ENCODE measurements around the gene E2F3.
"Not testable (repeated sequence)": the region's sequence is repeated elsewhere in the genome, so short reads cannot be mapped to it uniquely, and the experiment has no call there.

The E2F3 gene

GRCh38 chr6:20464847-20465246 is 63.2 kb downstream of the E2F3 start:
- POLR2A ChIA-PET: interaction anchor here (0.6 to 1.5 kb wide), 2 partner anchors 61 to 69 kb away, joined by 3 to 4 read pairs; no protein-coding TSS in a partner anchor
- no peak for TF ChIP-seq SALL2 (tag by site-specific recombination; IDR thresholded peaks at IDR 0.05; ENCODE audit: borderline replicate concordance)
- 0 out of 2 replicates have a peak, but pooled peaks have one; percentile 7 for TF ChIP-seq OSR2 (tag by site-specific recombination; IDR thresholded peaks at IDR 0.05)
- TF ChIP-seq SP3 (tag by site-specific recombination; IDR thresholded peaks at IDR 0.05): no peak
- 0 out of 2 replicates have a peak, but pooled peaks have one; percentile 11 for TF ChIP-seq SCRT1 (tag by site-specific recombination; IDR thresholded peaks at IDR 0.05; ENCODE audit: borderline replicate concordance)
- no peak for TF ChIP-seq HOXD13 (CRISPR knock-in tag; IDR thresholded peaks at IDR 0.05; ENCODE audit: borderline replicate concordance)
- TF ChIP-seq ZNF433 (tag by site-specific recombination; IDR thresholded peaks at IDR 0.05; ENCODE audit: low read depth): no peak
- CTCF ChIA-PET: interaction anchor here (0.8 to 1.1 kb wide), 2 partner anchors 20 to 60 kb away, joined by 3 to 4 read pairs; no protein-coding TSS in a partner anchor
- no peaks in the 10 kb centered on the region for H3K9me3 ChIP-seq (ENCODE audit: control insufficient read depth, insufficient read depth, low read depth, low read length)
- no peak overlapping the region for H3K27ac ChIP-seq (ENCODE audit: extremely low read depth, low read depth, low read length)
- H3K4me3 ChIP-seq (ENCODE audit: low read depth, low read length): no peak overlapping the region
- no peaks in the 10 kb centered on the region for H3K4me1 ChIP-seq (ENCODE audit: control insufficient read depth, insufficient read depth, low read length)
- peaks cover 16 to 33% of the 10 kb centered on the region in 2 experiments; a peak in 2 of 3 replicates for H3K36me3 ChIP-seq (ENCODE audit: control insufficient read depth in 2 of 2, insufficient read depth in 1 of 2, low read length in 2 of 2)

GRCh38 chr6:20465616-20466015 is 63.9 kb downstream of the E2F3 start:
- CTCF ChIA-PET; H3K27ac ChIP-seq (ENCODE audit: extremely low read depth, low read depth, low read length); H3K9me3 ChIP-seq (ENCODE audit: control insufficient read depth, insufficient read depth, low read depth, low read length); H3K4me1 ChIP-seq (ENCODE audit: control insufficient read depth, insufficient read depth, low read length); H3K4me3 ChIP-seq (ENCODE audit: low read depth, low read length); POLR2A ChIA-PET: not testable (repeated sequence)
- TF ChIP-seq ZNF580 (tag by site-specific recombination; IDR thresholded peaks at IDR 0.05) (peak; percentile 36; the same call in 1 of the 2 replicates), ZNF146 (tag by site-specific recombination; IDR thresholded peaks at IDR 0.05) (peak; percentile 71), SCRT2 (tag by site-specific recombination; IDR thresholded peaks at IDR 0.05) (peak; percentile 49; the same call in 1 of the 2 replicates)
- H3K36me3 ChIP-seq (ENCODE audit: control insufficient read depth in 2 of 2, insufficient read depth in 1 of 2, low read length in 2 of 2): peaks cover 14 to 29% of the 10 kb centered on the region in 2 experiments; a peak in 2 of 3 replicates

- no peak overlapping the region for H3K4me3 ChIP-seq (ENCODE audit: low read depth, low read length)
- H3K36me3 ChIP-seq (ENCODE audit: control insufficient read depth in 2 of 2, insufficient read depth in 1 of 2, low read length in 2 of 2): peaks cover 2 to 33% of the 10 kb centered on the region in 2 experiments; a peak in 2 of 3 replicates
- H3K4me1 ChIP-seq (ENCODE audit: control insufficient read depth, insufficient read depth, low read length): no peaks in the 10 kb centered on the region
- H3K27ac ChIP-seq (ENCODE audit: extremely low read depth, low read depth, low read length): no peak overlapping the region
- POLR2A ChIA-PET: no interaction called here
- CTCF ChIA-PET: interaction anchor here (1.4 kb wide), 1 partner anchor 63 kb away, joined by 3 read pairs; no protein-coding TSS in a partner anchor
- no peaks in the 10 kb centered on the region for H3K9me3 ChIP-seq (ENCODE audit: control insufficient read depth, insufficient read depth, low read depth, low read length)
- no peak for TF ChIP-seq ZNF280C (tag by site-specific recombination; IDR thresholded peaks at IDR 0.05)
- no peak for TF ChIP-seq MYNN (tag by site-specific recombination; IDR thresholded peaks at IDR 0.05; ENCODE audit: borderline replicate concordance)
- TF ChIP-seq ZNF16 (tag by site-specific recombination; IDR thresholded peaks at IDR 0.05; ENCODE audit: low read depth): no peak
- no peak for TF ChIP-seq ZNF24 (tag by site-specific recombination; IDR thresholded peaks at IDR 0.05)
- no peak for TF ChIP-seq ZNF174 (tag by site-specific recombination; IDR thresholded peaks at IDR 0.05)
- no peak for TF ChIP-seq RBAK (tag by site-specific recombination; IDR thresholded peaks at IDR 0.05)
- TF ChIP-seq ZNF585B (tag by site-specific recombination; IDR thresholded peaks at IDR 0.05): no peak
- no peak for TF ChIP-seq KLF7 (tag by site-specific recombination; IDR thresholded peaks at IDR 0.05; ENCODE audit: borderline replicate concordance)
- no peak for TF ChIP-seq HOXA7 (CRISPR knock-in tag; IDR thresholded peaks at IDR 0.05; ENCODE audit: borderline replicate concordance)
- no peak for TF ChIP-seq ZBTB48 (tag by site-specific recombination; IDR thresholded peaks at IDR 0.05)
- TF ChIP-seq ZNF350 (tag by site-specific recombination; IDR thresholded peaks at IDR 0.05): no peak
- TF ChIP-seq ZEB2 (tag by site-specific recombination; IDR thresholded peaks at IDR 0.05): no peak
- no peak for TF ChIP-seq PRDM2 (tag by site-specific recombination; IDR thresholded peaks at IDR 0.05; ENCODE audit: borderline replicate concordance)
- TF ChIP-seq SETDB1 (IDR thresholded peaks at IDR 0.05; ENCODE audit: insufficient read length, low read length): no peak
- no peak for TF ChIP-seq ZNF561 (tag by site-specific recombination; IDR thresholded peaks at IDR 0.05; ENCODE audit: borderline replicate concordance)
- no peak for TF ChIP-seq FEZF1 (tag by site-specific recombination; IDR thresholded peaks at IDR 0.05)
These were observed 65.8 kb downstream of the E2F3 start for GRCh38 chr6:20467437-20467836.
